ENCODE results near the gene EZR.
A peak's percentile ranks its signal among the peaks of the same experiment; 100 is the strongest.

Gene EZR

GRCh38 chr6:158819977-158820622 lies 932 bp upstream of the EZR start:
- no peak overlapping the region for H3K23ac ChIP-seq (ENCODE audit: low read length in 2 of 2)
- H3K36me3 ChIP-seq (ENCODE audit: control insufficient read depth in 1 of 2, insufficient read depth in 2 of 2, low read depth in 1 of 2, low read length in 2 of 2), result no peaks in the 10 kb centered on the region
- no peak overlapping the region for H2AFZ ChIP-seq (ENCODE audit: low read depth, low read length)
- H3K79me1 ChIP-seq (replicated peaks; ENCODE audit: low read length, poor library complexity, severe bottlenecking), result peaks cover 2% of the 10 kb centered on the region
- no peaks in the 10 kb centered on the region for H3K27me3 ChIP-seq (ENCODE audit: control insufficient read depth in 1 of 2, insufficient read depth in 1 of 2, low read length in 2 of 2)
- peak; percentile 60 for DNase-seq
- H4K8ac ChIP-seq (ENCODE audit: low read length), result peak overlapping the region; percentile 87
- H2BK5ac ChIP-seq (ENCODE audit: low read depth, low read length, poor library complexity, severe bottlenecking), result no peak overlapping the region
- H2BK12ac ChIP-seq (ENCODE audit: low read length in 2 of 2), result no peak overlapping the region
- no peak overlapping the region for H3K14ac ChIP-seq (ENCODE audit: low read length in 2 of 2)
- no peaks in the 10 kb centered on the region for H3K9me3 ChIP-seq (ENCODE audit: control insufficient read depth, low read length)
- peaks cover 8% of the 10 kb centered on the region for H3K4me1 ChIP-seq (ENCODE audit: control insufficient read depth, insufficient read depth, low read depth, low read length)
- WGBS, result 91% methylated on average over 5 of the region's 6 CpGs
- no peak overlapping the region for H3K27ac ChIP-seq (ENCODE audit: low read length, poor library complexity, severe bottlenecking)
- no peak overlapping the region for H2BK15ac ChIP-seq (ENCODE audit: low read depth, poor library complexity, severe bottlenecking)
- H4K91ac ChIP-seq (ENCODE audit: low read length), result no peak overlapping the region
- no peak overlapping the region for H2BK120ac ChIP-seq (ENCODE audit: low read depth, low read length)
- H2AK5ac ChIP-seq (ENCODE audit: low read length, severe bottlenecking), result no peak overlapping the region
- H3K18ac ChIP-seq (ENCODE audit: low read depth in 1 of 2, low read length in 2 of 2), result no peak overlapping the region
- H3K4me3 ChIP-seq (ENCODE audit: insufficient read depth in 1 of 2, low read depth in 1 of 2, low read length in 2 of 2), result no peak overlapping the region
- no peak overlapping the region for H3K9ac ChIP-seq (ENCODE audit: low read length)
- H3K4ac ChIP-seq (ENCODE audit: low read depth in 1 of 2, low read length in 2 of 2), result no peak overlapping the region
- H3K4me2 ChIP-seq (ENCODE audit: low read length, poor library complexity, severe bottlenecking), result no peak overlapping the region

- Histone ChIP-seq H3K4me1 (ENCODE audit: control insufficient read depth, insufficient read depth, low read depth, low read length) (peaks cover 14% of the 10 kb centered on the region), H4K91ac (ENCODE audit: low read length) (peak overlapping the region; percentile 80), H3K27me3 (ENCODE audit: control insufficient read depth in 1 of 2, insufficient read depth in 1 of 2, low read length in 2 of 2) (no peaks in the 10 kb centered on the region), H3K14ac (ENCODE audit: low read length in 2 of 2) (peak overlapping the region in 1 of 2 experiments; percentile 83), H2BK15ac (ENCODE audit: low read depth, poor library complexity, severe bottlenecking) (peak overlapping the region; percentile 93), H2AFZ (ENCODE audit: low read depth, low read length) (no peak overlapping the region), H2AK5ac (ENCODE audit: low read length, severe bottlenecking) (no peak overlapping the region), H4K8ac (ENCODE audit: low read length) (no peak overlapping the region), H3K4me2 (ENCODE audit: low read length, poor library complexity, severe bottlenecking) (peak overlapping the region; percentile 80), H3K18ac (ENCODE audit: low read depth in 1 of 2, low read length in 2 of 2) (peak overlapping the region; percentile 54 to 70), H3K9ac (ENCODE audit: low read length) (peak overlapping the region; percentile 63), H3K36me3 (ENCODE audit: control insufficient read depth in 1 of 2, insufficient read depth in 2 of 2, low read depth in 1 of 2, low read length in 2 of 2) (no peaks in the 10 kb centered on the region), H3K27ac (ENCODE audit: low read length, poor library complexity, severe bottlenecking) (peak overlapping the region; percentile 52), H2BK5ac (ENCODE audit: low read depth, low read length, poor library complexity, severe bottlenecking) (peak overlapping the region; percentile 87), H3K23ac (ENCODE audit: low read length in 2 of 2) (no peak overlapping the region), H2BK120ac (ENCODE audit: low read depth, low read length) (peak overlapping the region; percentile 73), H3K9me3 (ENCODE audit: control insufficient read depth, low read length) (no peaks in the 10 kb centered on the region), H3K4me3 (ENCODE audit: insufficient read depth in 1 of 2, low read depth in 1 of 2, low read length in 2 of 2) (peak overlapping the region; percentile 83 to 87), H2BK12ac (ENCODE audit: low read length in 2 of 2) (no peak overlapping the region), H3K4ac (ENCODE audit: low read depth in 1 of 2, low read length in 2 of 2) (peak overlapping the region in 1 of 2 experiments; percentile 73), H3K79me1 (replicated peaks; ENCODE audit: low read length, poor library complexity, severe bottlenecking) (peaks cover 2% of the 10 kb centered on the region)
- peak; percentile 83 for DNase-seq
- 0% methylated on average over 26 of the region's 63 CpGs for WGBS
Observed at GRCh38 chr6:158818581-158819212, 471 bp downstream of the EZR start.

GRCh38 chr6:158817728-158818580 lies 1.2 kb downstream of the EZR start:
- Histone ChIP-seq H3K23ac (ENCODE audit: low read length in 2 of 2) (peak overlapping the region in 1 of 2 experiments; percentile 78), H3K9ac (ENCODE audit: low read length) (peak overlapping the region; percentile 82), H3K79me1 (replicated peaks; ENCODE audit: low read length, poor library complexity, severe bottlenecking) (peaks cover 2% of the 10 kb centered on the region), H3K4ac (ENCODE audit: low read depth in 1 of 2, low read length in 2 of 2) (peak overlapping the region in 1 of 2 experiments; percentile 73), H3K14ac (ENCODE audit: low read length in 2 of 2) (peak overlapping the region in 1 of 2 experiments; percentile 33), H2BK15ac (ENCODE audit: low read depth, poor library complexity, severe bottlenecking) (peak overlapping the region; percentile 93), H3K4me1 (ENCODE audit: control insufficient read depth, insufficient read depth, low read depth, low read length) (peaks cover 19% of the 10 kb centered on the region), H3K27ac (ENCODE audit: low read length, poor library complexity, severe bottlenecking) (peak overlapping the region; percentile 69), H3K18ac (ENCODE audit: low read depth in 1 of 2, low read length in 2 of 2) (peak overlapping the region; percentile 54 to 79), H3K36me3 (ENCODE audit: control insufficient read depth in 1 of 2, insufficient read depth in 2 of 2, low read depth in 1 of 2, low read length in 2 of 2) (peaks cover 0 to 5% of the 10 kb centered on the region in 2 experiments), H3K4me3 (ENCODE audit: insufficient read depth in 1 of 2, low read depth in 1 of 2, low read length in 2 of 2) (peak overlapping the region; percentile 83 to 87), H2BK120ac (ENCODE audit: low read depth, low read length) (peak overlapping the region; percentile 79), H4K91ac (ENCODE audit: low read length) (peak overlapping the region; percentile 80), H2AK5ac (ENCODE audit: low read length, severe bottlenecking) (no peak overlapping the region), H2BK5ac (ENCODE audit: low read depth, low read length, poor library complexity, severe bottlenecking) (peak overlapping the region; percentile 74), H3K9me3 (ENCODE audit: control insufficient read depth, low read length) (no peaks in the 10 kb centered on the region), H3K27me3 (ENCODE audit: control insufficient read depth in 1 of 2, insufficient read depth in 1 of 2, low read length in 2 of 2) (no peaks in the 10 kb centered on the region), H4K8ac (ENCODE audit: low read length) (peak overlapping the region; percentile 64), H2BK12ac (ENCODE audit: low read length in 2 of 2) (no peak overlapping the region), H3K4me2 (ENCODE audit: low read length, poor library complexity, severe bottlenecking) (peak overlapping the region; percentile 89), H2AFZ (ENCODE audit: low read depth, low read length) (no peak overlapping the region)
- peak; percentile 83 for DNase-seq
- 1% methylated on average over 43 of the region's 61 CpGs for WGBS

All from mesenchymal stem cell (in vitro differentiated cells and primary cell).